GM23338 (cell line): Measurements from ENCODE around the gene SLC15A5.

Source experiments
- CTCF ChIP-seq, 2 experiments: fragments of 200-600 bp in 1 of 2; sonication (generic) in 1 of 2; conservative IDR thresholded peaks; 2 replicates each; pipeline versions ENCODE4 v1.5.1 to v1.6.1; 2016 to 2017; ENCODE audit warnings: antibody characterized with exemption in 2 of 2, low read depth in 2 of 2, mild to moderate bottlenecking in 2 of 2, moderate library complexity in 1 of 2
- EZH2phosphoT487 ChIP-seq: fragments of 200-600 bp; sonication (generic); IDR thresholded peaks from one replicate; pipeline ENCODE4 v1.8.1; 2018; ENCODE audit warnings: antibody characterized with exemption; ENCODE audit not compliant: unreplicated experiment

- TF ChIP-seq EZH2phosphoT487: no peak
- no peak for TF ChIP-seq CTCF (conservative IDR thresholded peaks at IDR 0.05; ENCODE audit: low read depth in 2 of 2)
Observed at GRCh38 chr12:16158050-16158449, 119.4 kb downstream of the SLC15A5 start.
